SK-N-SH treated with all-trans-retinoic acid at 6 μM for 48 hours (cell line): ENCODE measurements around the gene CACNB4.

Source experiments
- ATAC-seq: fragments of 200-7000 bp; cut with Tn5 transposase; 3 replicates; pipeline ENCODE4 v1.9.1; 2020; ENCODE audit warnings: mild to moderate bottlenecking, moderate library complexity
- ARNTL ChIP-seq: fragments of 450-650 bp; formaldehyde crosslinking; IDR thresholded peaks from 2 replicates; pipeline ENCODE4 v1.5.0; 2020; ENCODE audit warnings: low read depth, mild to moderate bottlenecking, moderate library complexity, borderline replicate concordance
- BACH2 ChIP-seq: fragments of 250-450 bp; sonication (Bioruptor Pico); IDR thresholded peaks from 2 replicates; pipeline ENCODE4 v1.9.0; 2021; ENCODE audit warnings: mild to moderate bottlenecking, borderline replicate concordance
- CREB5 ChIP-seq: fragments of 250-450 bp; sonication (Bioruptor Pico); IDR thresholded peaks from 2 replicates; pipeline ENCODE4 v1.5.1; 2020; ENCODE audit warnings: low read depth, mild to moderate bottlenecking, moderate library complexity
- CSDC2 ChIP-seq: fragments of 250-450 bp; sonication (Bioruptor Pico); IDR thresholded peaks from 2 replicates; pipeline ENCODE4 v1.5.0; 2020; ENCODE audit warnings: mild to moderate bottlenecking, moderate library complexity
- CSRNP3 ChIP-seq: fragments of 250-450 bp; sonication (Bioruptor Pico); IDR thresholded peaks from 2 replicates; pipeline ENCODE4 v1.5.1; 2021; ENCODE audit warnings: mild to moderate bottlenecking, moderate library complexity
- GLIS3 ChIP-seq: fragments of 250-450 bp; sonication (Bioruptor Pico); IDR thresholded peaks from 2 replicates; pipeline ENCODE4 v1.5.0; 2020; ENCODE audit warnings: mild to moderate bottlenecking, moderate library complexity
- ISL1 ChIP-seq: fragments of 250-450 bp; sonication (Bioruptor Pico); IDR thresholded peaks from 2 replicates; pipeline ENCODE4 v2.1.2; 2022; ENCODE audit warnings: mild to moderate bottlenecking, moderate library complexity
- OSR1 ChIP-seq: fragments of 250-450 bp; sonication (Bioruptor Pico); IDR thresholded peaks from 2 replicates; pipeline ENCODE4 v1.8.0; 2022; ENCODE audit warnings: moderate library complexity, mild to moderate bottlenecking, inconsistent platforms
- PATZ1 ChIP-seq: fragments of 250-450 bp; sonication (Bioruptor Pico); IDR thresholded peaks from 2 replicates; pipeline ENCODE4 v1.8.0; 2020; ENCODE audit warnings: mild to moderate bottlenecking, moderate library complexity, borderline replicate concordance
- POU6F1 ChIP-seq: fragments of 250-450 bp; sonication (Bioruptor Pico); IDR thresholded peaks from 2 replicates; pipeline ENCODE4 v1.8.0; 2021; ENCODE audit warnings: low read depth, mild to moderate bottlenecking, moderate library complexity, borderline replicate concordance
- PPARA ChIP-seq: fragments of 250-450 bp; sonication (Bioruptor Pico); IDR thresholded peaks from 2 replicates; pipeline ENCODE4 v1.5.0; 2020; ENCODE audit warnings: mild to moderate bottlenecking, borderline replicate concordance
- RARB ChIP-seq: fragments of 250-450 bp; sonication (Bioruptor Pico); IDR thresholded peaks from 2 replicates; pipeline ENCODE4 v1.8.0; 2021; ENCODE audit warnings: mild to moderate bottlenecking, moderate library complexity
- TCF4 ChIP-seq: fragments of 250-450 bp; sonication (Bioruptor Pico); IDR thresholded peaks from 2 replicates; pipeline ENCODE4 v1.8.0; 2021; ENCODE audit warnings: mild to moderate bottlenecking, moderate library complexity, borderline replicate concordance
- TOX ChIP-seq: fragments of 250-450 bp; sonication (Bioruptor Pico); IDR thresholded peaks from 2 replicates; pipeline ENCODE4 v1.8.0; 2021; ENCODE audit warnings: mild to moderate bottlenecking, moderate library complexity, borderline replicate concordance
- TSHZ2 ChIP-seq: fragments of 250-450 bp; sonication (Bioruptor Pico); IDR thresholded peaks from 2 replicates; pipeline ENCODE4 v1.5.0; 2020; ENCODE audit warnings: mild to moderate bottlenecking, moderate library complexity
- ZC3H10 ChIP-seq: fragments of 250-450 bp; sonication (Bioruptor Pico); IDR thresholded peaks from 2 replicates; pipeline ENCODE4 v1.5.1; 2021; ENCODE audit warnings: mild to moderate bottlenecking, moderate library complexity
- ZFP3 ChIP-seq: fragments of 250-450 bp; sonication (Bioruptor Pico); IDR thresholded peaks from 2 replicates; pipeline ENCODE4 v1.5.0; 2020; ENCODE audit warnings: mild to moderate bottlenecking, moderate library complexity
- ZFP30 ChIP-seq: fragments of 450-650 bp; formaldehyde crosslinking; IDR thresholded peaks from 2 replicates; pipeline ENCODE4 v1.5.0; 2022; ENCODE audit warnings: mild to moderate bottlenecking, moderate library complexity
- ZNF565 ChIP-seq: fragments of 450-650 bp; formaldehyde crosslinking; conservative IDR thresholded peaks from 2 replicates; pipeline ENCODE4 v1.5.0; 2020; ENCODE audit warnings: low read depth, mild to moderate bottlenecking, moderate library complexity
- ZNF70 ChIP-seq: fragments of 450-650 bp; formaldehyde crosslinking; IDR thresholded peaks from 2 replicates; pipeline ENCODE4 v1.5.0; 2020; ENCODE audit warnings: mild to moderate bottlenecking, moderate library complexity
- ZNF8 ChIP-seq: fragments of 450-650 bp; formaldehyde crosslinking; IDR thresholded peaks from 2 replicates; pipeline ENCODE4 v1.5.0; 2020; ENCODE audit warnings: mild to moderate bottlenecking, moderate library complexity

Gene CACNB4

GRCh38 chr2:151979694-151980093 is 119.2 kb downstream of the CACNB4 start (continued):
- TF ChIP-seq PPARA (CRISPR knock-in tag): no peak
- TF ChIP-seq ZC3H10 (CRISPR knock-in tag): no peak
- no peak for TF ChIP-seq RARB (CRISPR knock-in tag)
- no peak for TF ChIP-seq GLIS3 (CRISPR knock-in tag)
- TF ChIP-seq ZNF8 (CRISPR knock-in tag): no peak
- no peak for TF ChIP-seq ZFP3
- TF ChIP-seq OSR1 (CRISPR knock-in tag): no peak
- TF ChIP-seq TCF4 (CRISPR knock-in tag): no peak
- no peak for TF ChIP-seq ZNF565
- TF ChIP-seq, all 23 proteins: peak for 0

GRCh38 chr2:151978709-151979108 is 120.1 kb downstream of the CACNB4 start:
- ATAC-seq: no peak
- TF ChIP-seq ZFP3: no peak
- TF ChIP-seq CSDC2: no peak
- no peak for TF ChIP-seq BACH2 (CRISPR knock-in tag)
- TF ChIP-seq ISL1 (CRISPR knock-in tag): no peak
- no peak for TF ChIP-seq TSHZ2
- no peak for TF ChIP-seq ARNTL (CRISPR knock-in tag)
- TF ChIP-seq CREB5 (CRISPR knock-in tag): no peak
- TF ChIP-seq OSR1 (CRISPR knock-in tag): no peak
- no peak for TF ChIP-seq ZNF70 (CRISPR knock-in tag)
- TF ChIP-seq PPARA (CRISPR knock-in tag): no peak
- no peak for TF ChIP-seq PATZ1 (CRISPR knock-in tag)
- no peak for TF ChIP-seq ZFP30 (CRISPR knock-in tag)
- TF ChIP-seq ZNF565: no peak

GRCh38 chr2:151977631-151978030 is 121.2 kb downstream of the CACNB4 start:
- ATAC-seq: no peak
- no peak for TF ChIP-seq CREB5 (CRISPR knock-in tag)
- no peak for TF ChIP-seq ZNF565
- no peak for TF ChIP-seq CSRNP3 (CRISPR knock-in tag)
- TF ChIP-seq TOX (CRISPR knock-in tag): no peak
- no peak for TF ChIP-seq BACH2 (CRISPR knock-in tag)
- no peak for TF ChIP-seq OSR1 (CRISPR knock-in tag)
- no peak for TF ChIP-seq POU6F1 (CRISPR knock-in tag)
- no peak for TF ChIP-seq GLIS3 (CRISPR knock-in tag)
- no peak for TF ChIP-seq ZNF8 (CRISPR knock-in tag)
- TF ChIP-seq PATZ1 (CRISPR knock-in tag): no peak
- no peak for TF ChIP-seq ZNF70 (CRISPR knock-in tag)
- no peak for TF ChIP-seq TCF4 (CRISPR knock-in tag)
- TF ChIP-seq ZFP3: no peak
- TF ChIP-seq CSDC2: no peak
- TF ChIP-seq ARNTL (CRISPR knock-in tag): no peak
- no peak for TF ChIP-seq ISL1 (CRISPR knock-in tag)
